HepG2 (cell line): ENCODE measurements around the gene CNNM4. TPM values are rescaled to one million over a fixed set of nuclear protein-coding genes. Genes with fewer than 3 reads are reported as not detected.

Experiments used
- FIP1L1 ChIP-seq: fragments of 200-400 bp; formaldehyde crosslinking; IDR thresholded peaks from 2 replicates; pipeline ENCODE4 v1.6.1; 2018; ENCODE audit warnings: low read depth, mild to moderate bottlenecking, low read length, moderate library complexity, borderline replicate concordance; ENCODE audit not compliant: insufficient read depth
- GTF3A ChIP-seq: sonication (generic); formaldehyde crosslinking; conservative IDR thresholded peaks from 2 replicates; pipeline ENCODE4 v1.4.0; 2020; ENCODE audit warnings: mild to moderate bottlenecking, missing genetic modification reagents
- KDM2A ChIP-seq: sonication (generic); formaldehyde crosslinking; IDR thresholded peaks from 2 replicates; pipeline ENCODE4 v1.4.0; 2020; ENCODE audit warnings: low read depth, missing genetic modification reagents, borderline replicate concordance
- KLF15 ChIP-seq: sonication (generic); formaldehyde crosslinking; IDR thresholded peaks from 2 replicates; pipeline ENCODE4 v1.8.1; 2023; ENCODE audit warnings: borderline replicate concordance, mild to moderate bottlenecking, inconsistent platforms, missing genetic modification reagents, mixed read lengths
- NFYC ChIP-seq: IDR thresholded peaks from 2 replicates; pipeline ENCODE4 v1.6.1; 2016; ENCODE audit warnings: missing genetic modification reagents, missing compliant biosample characterization
- RBAK ChIP-seq: sonication (generic); formaldehyde crosslinking; IDR thresholded peaks from 2 replicates; pipeline ENCODE4 v1.5.1; 2020; ENCODE audit warnings: mild to moderate bottlenecking, missing genetic modification reagents
- XRCC5 ChIP-seq: fragments of 200-400 bp; formaldehyde crosslinking; optimal IDR thresholded peaks from 2 replicates; pipeline ENCODE3; 2017; ENCODE audit warnings: mild to moderate bottlenecking, low read length
- ZBTB38 ChIP-seq: sonication (generic); formaldehyde crosslinking; IDR thresholded peaks from 2 replicates; pipeline ENCODE4 v1.5.1; 2020; ENCODE audit warnings: mild to moderate bottlenecking, missing genetic modification reagents
- ZNF660 ChIP-seq: sonication (generic); formaldehyde crosslinking; IDR thresholded peaks from 2 replicates; pipeline ENCODE4 v1.5.1; 2020; ENCODE audit warnings: mild to moderate bottlenecking, low read depth, missing genetic modification reagents, borderline replicate concordance
- ZNF703 ChIP-seq: sonication (generic); formaldehyde crosslinking; IDR thresholded peaks from 2 replicates; pipeline ENCODE4 v1.5.1; 2020; ENCODE audit warnings: missing genetic modification reagents, mild to moderate bottlenecking, moderate library complexity, borderline replicate concordance
- ZNF747 ChIP-seq: sonication (generic); formaldehyde crosslinking; IDR thresholded peaks from 2 replicates; pipeline ENCODE4 v1.8.1; 2023; ENCODE audit warnings: missing genetic modification reagents, mild to moderate bottlenecking, borderline replicate concordance
- polyA plus RNA-seq, 8 experiments: library from polyadenylated mRNA; depleted of rRNA in 3 of 8; stranded (reverse) in 7 of 8; unstranded in 1 of 8; fragments of >200 nt; fragmentation: Illumina TruSeq in 4 of 8; extraction: Trizol in 4 of 8; gene quantifications; 2 replicates each; pipeline versions ENCODE4 v1.2.1 to v1.2.3, GENCODE V29; 2011 to 2016; ENCODE audit warnings: low read depth in 4 of 8, missing spikeins in 1 of 8, mixed read lengths in 1 of 8; ENCODE audit not compliant: insufficient read depth in 1 of 8
- total RNA-seq, 5 experiments: library from RNA; depleted of rRNA; stranded (reverse); fragments of >200 nt; fragmentation: Illumina TruSeq; extraction: Trizol; gene quantifications; 2 replicates each; pipeline ENCODE4 v1.2.3, GENCODE V29; 2016; ENCODE audit warnings: low read depth in 1 of 5
- TF ChIP-seq, protein P1 (sequence below): sonication (generic); formaldehyde crosslinking; IDR thresholded peaks from 2 replicates; pipeline ENCODE4 v1.5.0; 2020; ENCODE audit warnings: missing genetic modification reagents
- TF ChIP-seq, protein P2 (sequence below): IDR thresholded peaks from 2 replicates; pipeline ENCODE4 v1.6.1; 2016; ENCODE audit warnings: low read depth, missing genetic modification reagents, missing compliant biosample characterization
- TF ChIP-seq, protein P3 (sequence below), 2 experiments: IDR thresholded peaks; 2 replicates each; pipeline ENCODE4 v1.6.1; 2011 to 2012; ENCODE audit warnings: low read length in 2 of 2, borderline replicate concordance in 1 of 2, low read depth in 1 of 2, mild to moderate bottlenecking in 1 of 2, moderate library complexity in 1 of 2
- TF ChIP-seq, protein P4 (sequence below): sonication (generic); formaldehyde crosslinking; IDR thresholded peaks from 2 replicates; pipeline ENCODE4 v1.4.0; 2020; ENCODE audit warnings: missing genetic modification reagents, borderline replicate concordance
- TF ChIP-seq, protein P5 (sequence below): IDR thresholded peaks from 2 replicates; pipeline ENCODE4 v1.6.1; 2016; ENCODE audit warnings: missing genetic modification reagents, missing compliant biosample characterization

CNNM4 gene
- total and polyA plus RNA-seq, 2 of the 13 experiments (the other 11 are each of a cell fraction or from before 2014, with no cell fraction given) = 5.9 to 8.4 TPM

GRCh38 chr2:96769814-96770213 lies 9.1 kb downstream of the CNNM4 start (continued):
- TF ChIP-seq, protein P1, sequence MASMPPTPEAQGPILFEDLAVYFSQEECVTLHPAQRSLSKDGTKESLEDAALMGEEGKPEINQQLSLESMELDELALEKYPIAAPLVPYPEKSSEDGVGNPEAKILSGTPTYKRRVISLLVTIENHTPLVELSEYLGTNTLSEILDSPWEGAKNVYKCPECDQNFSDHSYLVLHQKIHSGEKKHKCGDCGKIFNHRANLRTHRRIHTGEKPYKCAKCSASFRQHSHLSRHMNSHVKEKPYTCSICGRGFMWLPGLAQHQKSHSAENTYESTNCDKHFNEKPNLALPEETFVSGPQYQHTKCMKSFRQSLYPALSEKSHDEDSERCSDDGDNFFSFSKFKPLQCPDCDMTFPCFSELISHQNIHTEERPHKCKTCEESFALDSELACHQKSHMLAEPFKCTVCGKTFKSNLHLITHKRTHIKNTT (CRISPR knock-in tag) = no peak
- no peak for TF ChIP-seq KLF15 (CRISPR knock-in tag)
- TF ChIP-seq, protein P2, sequence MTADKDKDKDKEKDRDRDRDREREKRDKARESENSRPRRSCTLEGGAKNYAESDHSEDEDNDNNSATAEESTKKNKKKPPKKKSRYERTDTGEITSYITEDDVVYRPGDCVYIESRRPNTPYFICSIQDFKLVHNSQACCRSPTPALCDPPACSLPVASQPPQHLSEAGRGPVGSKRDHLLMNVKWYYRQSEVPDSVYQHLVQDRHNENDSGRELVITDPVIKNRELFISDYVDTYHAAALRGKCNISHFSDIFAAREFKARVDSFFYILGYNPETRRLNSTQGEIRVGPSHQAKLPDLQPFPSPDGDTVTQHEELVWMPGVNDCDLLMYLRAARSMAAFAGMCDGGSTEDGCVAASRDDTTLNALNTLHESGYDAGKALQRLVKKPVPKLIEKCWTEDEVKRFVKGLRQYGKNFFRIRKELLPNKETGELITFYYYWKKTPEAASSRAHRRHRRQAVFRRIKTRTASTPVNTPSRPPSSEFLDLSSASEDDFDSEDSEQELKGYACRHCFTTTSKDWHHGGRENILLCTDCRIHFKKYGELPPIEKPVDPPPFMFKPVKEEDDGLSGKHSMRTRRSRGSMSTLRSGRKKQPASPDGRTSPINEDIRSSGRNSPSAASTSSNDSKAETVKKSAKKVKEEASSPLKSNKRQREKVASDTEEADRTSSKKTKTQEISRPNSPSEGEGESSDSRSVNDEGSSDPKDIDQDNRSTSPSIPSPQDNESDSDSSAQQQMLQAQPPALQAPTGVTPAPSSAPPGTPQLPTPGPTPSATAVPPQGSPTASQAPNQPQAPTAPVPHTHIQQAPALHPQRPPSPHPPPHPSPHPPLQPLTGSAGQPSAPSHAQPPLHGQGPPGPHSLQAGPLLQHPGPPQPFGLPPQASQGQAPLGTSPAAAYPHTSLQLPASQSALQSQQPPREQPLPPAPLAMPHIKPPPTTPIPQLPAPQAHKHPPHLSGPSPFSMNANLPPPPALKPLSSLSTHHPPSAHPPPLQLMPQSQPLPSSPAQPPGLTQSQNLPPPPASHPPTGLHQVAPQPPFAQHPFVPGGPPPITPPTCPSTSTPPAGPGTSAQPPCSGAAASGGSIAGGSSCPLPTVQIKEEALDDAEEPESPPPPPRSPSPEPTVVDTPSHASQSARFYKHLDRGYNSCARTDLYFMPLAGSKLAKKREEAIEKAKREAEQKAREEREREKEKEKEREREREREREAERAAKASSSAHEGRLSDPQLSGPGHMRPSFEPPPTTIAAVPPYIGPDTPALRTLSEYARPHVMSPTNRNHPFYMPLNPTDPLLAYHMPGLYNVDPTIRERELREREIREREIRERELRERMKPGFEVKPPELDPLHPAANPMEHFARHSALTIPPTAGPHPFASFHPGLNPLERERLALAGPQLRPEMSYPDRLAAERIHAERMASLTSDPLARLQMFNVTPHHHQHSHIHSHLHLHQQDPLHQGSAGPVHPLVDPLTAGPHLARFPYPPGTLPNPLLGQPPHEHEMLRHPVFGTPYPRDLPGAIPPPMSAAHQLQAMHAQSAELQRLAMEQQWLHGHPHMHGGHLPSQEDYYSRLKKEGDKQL (CRISPR knock-in tag) = no peak
- no peak for TF ChIP-seq NFYC (CRISPR knock-in tag)
- no peak for TF ChIP-seq ZNF703
- TF ChIP-seq, protein P3, sequence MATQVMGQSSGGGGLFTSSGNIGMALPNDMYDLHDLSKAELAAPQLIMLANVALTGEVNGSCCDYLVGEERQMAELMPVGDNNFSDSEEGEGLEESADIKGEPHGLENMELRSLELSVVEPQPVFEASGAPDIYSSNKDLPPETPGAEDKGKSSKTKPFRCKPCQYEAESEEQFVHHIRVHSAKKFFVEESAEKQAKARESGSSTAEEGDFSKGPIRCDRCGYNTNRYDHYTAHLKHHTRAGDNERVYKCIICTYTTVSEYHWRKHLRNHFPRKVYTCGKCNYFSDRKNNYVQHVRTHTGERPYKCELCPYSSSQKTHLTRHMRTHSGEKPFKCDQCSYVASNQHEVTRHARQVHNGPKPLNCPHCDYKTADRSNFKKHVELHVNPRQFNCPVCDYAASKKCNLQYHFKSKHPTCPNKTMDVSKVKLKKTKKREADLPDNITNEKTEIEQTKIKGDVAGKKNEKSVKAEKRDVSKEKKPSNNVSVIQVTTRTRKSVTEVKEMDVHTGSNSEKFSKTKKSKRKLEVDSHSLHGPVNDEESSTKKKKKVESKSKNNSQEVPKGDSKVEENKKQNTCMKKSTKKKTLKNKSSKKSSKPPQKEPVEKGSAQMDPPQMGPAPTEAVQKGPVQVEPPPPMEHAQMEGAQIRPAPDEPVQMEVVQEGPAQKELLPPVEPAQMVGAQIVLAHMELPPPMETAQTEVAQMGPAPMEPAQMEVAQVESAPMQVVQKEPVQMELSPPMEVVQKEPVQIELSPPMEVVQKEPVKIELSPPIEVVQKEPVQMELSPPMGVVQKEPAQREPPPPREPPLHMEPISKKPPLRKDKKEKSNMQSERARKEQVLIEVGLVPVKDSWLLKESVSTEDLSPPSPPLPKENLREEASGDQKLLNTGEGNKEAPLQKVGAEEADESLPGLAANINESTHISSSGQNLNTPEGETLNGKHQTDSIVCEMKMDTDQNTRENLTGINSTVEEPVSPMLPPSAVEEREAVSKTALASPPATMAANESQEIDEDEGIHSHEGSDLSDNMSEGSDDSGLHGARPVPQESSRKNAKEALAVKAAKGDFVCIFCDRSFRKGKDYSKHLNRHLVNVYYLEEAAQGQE (IDR thresholded peaks at IDR 0.05; ENCODE audit: borderline replicate concordance in 1 of 2, low read depth in 1 of 2, low read length in 2 of 2) = no peak
- no peak for TF ChIP-seq ZNF660
- TF ChIP-seq ZBTB38 (CRISPR knock-in tag) = no peak
- no peak for TF ChIP-seq RBAK (CRISPR knock-in tag)
- TF ChIP-seq ZNF747 (CRISPR knock-in tag) = no peak
- TF ChIP-seq FIP1L1 = no peak
- TF ChIP-seq, protein P4, sequence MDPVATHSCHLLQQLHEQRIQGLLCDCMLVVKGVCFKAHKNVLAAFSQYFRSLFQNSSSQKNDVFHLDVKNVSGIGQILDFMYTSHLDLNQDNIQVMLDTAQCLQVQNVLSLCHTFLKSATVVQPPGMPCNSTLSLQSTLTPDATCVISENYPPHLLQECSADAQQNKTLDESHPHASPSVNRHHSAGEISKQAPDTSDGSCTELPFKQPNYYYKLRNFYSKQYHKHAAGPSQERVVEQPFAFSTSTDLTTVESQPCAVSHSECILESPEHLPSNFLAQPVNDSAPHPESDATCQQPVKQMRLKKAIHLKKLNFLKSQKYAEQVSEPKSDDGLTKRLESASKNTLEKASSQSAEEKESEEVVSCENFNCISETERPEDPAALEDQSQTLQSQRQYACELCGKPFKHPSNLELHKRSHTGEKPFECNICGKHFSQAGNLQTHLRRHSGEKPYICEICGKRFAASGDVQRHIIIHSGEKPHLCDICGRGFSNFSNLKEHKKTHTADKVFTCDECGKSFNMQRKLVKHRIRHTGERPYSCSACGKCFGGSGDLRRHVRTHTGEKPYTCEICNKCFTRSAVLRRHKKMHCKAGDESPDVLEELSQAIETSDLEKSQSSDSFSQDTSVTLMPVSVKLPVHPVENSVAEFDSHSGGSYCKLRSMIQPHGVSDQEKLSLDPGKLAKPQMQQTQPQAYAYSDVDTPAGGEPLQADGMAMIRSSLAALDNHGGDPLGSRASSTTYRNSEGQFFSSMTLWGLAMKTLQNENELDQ (CRISPR knock-in tag) = no peak
- TF ChIP-seq XRCC5 = no peak
- no peak for TF ChIP-seq GTF3A (CRISPR knock-in tag)
- TF ChIP-seq, protein P5, sequence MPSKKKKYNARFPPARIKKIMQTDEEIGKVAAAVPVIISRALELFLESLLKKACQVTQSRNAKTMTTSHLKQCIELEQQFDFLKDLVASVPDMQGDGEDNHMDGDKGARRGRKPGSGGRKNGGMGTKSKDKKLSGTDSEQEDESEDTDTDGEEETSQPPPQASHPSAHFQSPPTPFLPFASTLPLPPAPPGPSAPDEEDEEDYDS (CRISPR knock-in tag) = no peak
- no peak for TF ChIP-seq KDM2A (CRISPR knock-in tag)
